RWPE1 (cell line): ENCODE data around the gene ANGPTL7.

Experiments
- CTCF ChIA-PET: fragments of 350-600 bp; sonication (Branson Sonifier 250); formaldehyde crosslinking; extraction: SDS; loops from one replicate; lab custom pipeline; 2021; lab: Yijun Ruan, JAX
- POLR2A ChIA-PET: fragments of 400-600 bp; formaldehyde crosslinking; extraction: SDS; loops from one replicate; lab custom pipeline; 2020; ENCODE audit warnings: antibody characterized with exemption; ENCODE audit not compliant: low non-redundant PET; lab: Yijun Ruan, JAX
- DNase-seq: peaks from one replicate; pipeline ENCODE4 v3.0.0; 2012; ENCODE audit warnings: low spot score
- H3K27ac ChIP-seq: fragments of 450-650 bp; 2 replicates; pipeline ENCODE4 v1.5.1; 2017
- CTCF ChIP-seq: fragments of 450-650 bp; conservative IDR thresholded peaks from 2 replicates; pipeline ENCODE4 v1.5.1; 2017; ENCODE audit warnings: low read depth, mild to moderate bottlenecking

ANGPTL7 gene

GRCh38 chr1:11204396-11205190 is 15.4 kb downstream of the ANGPTL7 start:
- POLR2A ChIA-PET, result no interaction called here
- CTCF ChIA-PET, result interaction anchor here (0.6 kb wide), 2 partner anchors 22 to 54 kb away, joined by 3 read pairs; no protein-coding TSS in a partner anchor
- DNase-seq, result no peak
- TF ChIP-seq CTCF, result no peak
- H3K27ac ChIP-seq, result no peak overlapping the region

- ChIA-PET CTCF (interaction anchor here (0.7 kb wide), 2 partner anchors 91 to 408 kb away, joined by 3 read pairs; no protein-coding TSS in a partner anchor), POLR2A (no interaction called here)
- no peak for TF ChIP-seq CTCF
- no peak overlapping the region for H3K27ac ChIP-seq
- DNase-seq, result no peak
These were observed 18.9 kb downstream of the ANGPTL7 start for GRCh38 chr1:11207898-11208611.

- DNase-seq, result no peak
- ChIA-PET CTCF (interaction anchor here (0.5 to 1.0 kb wide), 2 partner anchors 122 to 174 kb away, joined by 3 read pairs; no protein-coding TSS in a partner anchor), POLR2A (no interaction called here)
- no peak for TF ChIP-seq CTCF
- H3K27ac ChIP-seq, result no peak overlapping the region
These were observed 22.3 kb downstream of the ANGPTL7 start for GRCh38 chr1:11211461-11211860.

GRCh38 chr1:11211925-11212587 is 22.9 kb downstream of the ANGPTL7 start:
- TF ChIP-seq CTCF, result no peak
- ChIA-PET CTCF (interaction anchor here (0.5 to 1.0 kb wide), 5 partner anchors 27 to 329 kb away, joined by 3 to 5 read pairs (median 3); no protein-coding TSS in a partner anchor), POLR2A (no interaction called here)

GRCh38 chr1:11214698-11215380 is 25.7 kb downstream of the ANGPTL7 start:
- ChIA-PET POLR2A (no interaction called here), CTCF (no interaction called here)
- no peak overlapping the region for H3K27ac ChIP-seq
- no peak for DNase-seq
- TF ChIP-seq CTCF, result no peak

More at GRCh38 chr1:11211925-11212587, 22.9 kb downstream of the ANGPTL7 start:
- no peak for DNase-seq
- no peak overlapping the region for H3K27ac ChIP-seq
